ENCODE measurements around the gene AGPAT1.

DNA sequence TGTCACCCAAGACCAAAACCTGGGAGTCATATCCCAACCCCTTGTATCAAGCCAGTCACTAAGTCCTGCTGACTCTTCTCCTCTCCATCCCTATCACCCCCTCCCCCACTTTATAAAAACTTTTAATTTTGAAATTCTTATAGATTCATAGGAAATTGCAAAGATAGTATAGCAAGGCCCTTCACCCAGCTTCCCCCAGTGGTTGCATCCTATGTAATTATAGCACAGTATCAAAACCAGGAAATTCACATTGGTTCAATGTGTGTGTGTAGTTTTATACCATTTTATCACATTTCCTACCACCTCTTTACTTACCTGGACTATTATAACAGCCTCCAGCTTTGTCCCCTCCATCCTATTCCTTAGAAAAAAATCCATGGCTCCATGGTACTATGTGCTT lies 17.8 kb downstream of the AGPAT1 start:
- TF ChIP-seq CTCF (IDR thresholded peaks at IDR 0.05 in 4 of 5, conservative IDR thresholded peaks at IDR 0.05 in 1 of 5) (no peak), POLR2A (IDR thresholded peaks at IDR 0.05) (no peak)
